ENCODE measurements around the gene UTP20. TPM values are rescaled to one million over a fixed set of nuclear protein-coding genes. Genes with fewer than 3 reads are reported as not detected.

UTP20 gene
- total RNA-seq, 1 donor from 2014 or later: 17.0 TPM

- DNase-seq (ENCODE audit: low spot score in 2 of 2, unreplicated experiment in 2 of 2): no peak
- no peaks in the 10 kb centered on the region for H3K27me3 Mint-ChIP-seq (ENCODE audit: low read depth)
- H3K9me3 Mint-ChIP-seq: no peaks in the 10 kb centered on the region
- no peak for TF ChIP-seq CTCF (IDR thresholded peaks at IDR 0.05; ENCODE audit: unreplicated experiment)
- H3K27ac Mint-ChIP-seq: no peak overlapping the region
- no peaks in the 10 kb centered on the region for H3K4me1 Mint-ChIP-seq
- peaks cover 13% of the 10 kb centered on the region for H3K36me3 Mint-ChIP-seq
- H3K4me3 Mint-ChIP-seq: no peak overlapping the region
Measured at GRCh38 chr12:101336437-101336836, 56.5 kb downstream of the UTP20 start.

GRCh38 chr12:101338087-101338486 lies 58.2 kb downstream of the UTP20 start:
- Mint-ChIP-seq H3K4me3 (no peak overlapping the region), H3K9me3 (no peaks in the 10 kb centered on the region), H3K27me3 (ENCODE audit: low read depth) (no peaks in the 10 kb centered on the region), H3K36me3 (peaks cover 13% of the 10 kb centered on the region), H3K4me1 (no peaks in the 10 kb centered on the region), H3K27ac (no peak overlapping the region)
- TF ChIP-seq CTCF (IDR thresholded peaks at IDR 0.05; ENCODE audit: unreplicated experiment): no peak
- DNase-seq (ENCODE audit: low spot score in 2 of 2, unreplicated experiment in 2 of 2): no peak

- Mint-ChIP-seq H3K4me1 (no peaks in the 10 kb centered on the region), H3K27ac (no peak overlapping the region), H3K9me3 (peaks cover 6% of the 10 kb centered on the region), H3K27me3 (ENCODE audit: low read depth) (no peaks in the 10 kb centered on the region), H3K36me3 (peaks cover 46% of the 10 kb centered on the region), H3K4me3 (no peak overlapping the region)
- no peak for DNase-seq (ENCODE audit: low spot score in 2 of 2, unreplicated experiment in 2 of 2)
- TF ChIP-seq CTCF (IDR thresholded peaks at IDR 0.05; ENCODE audit: unreplicated experiment): no peak
Measured at GRCh38 chr12:101343893-101344292, 64.0 kb downstream of the UTP20 start.

- H3K4me1 Mint-ChIP-seq: no peaks in the 10 kb centered on the region
- no peaks in the 10 kb centered on the region for H3K27me3 Mint-ChIP-seq (ENCODE audit: low read depth)
- TF ChIP-seq CTCF (IDR thresholded peaks at IDR 0.05; ENCODE audit: unreplicated experiment): no peak
- H3K4me3 Mint-ChIP-seq: no peak overlapping the region
- H3K36me3 Mint-ChIP-seq: peaks cover 49% of the 10 kb centered on the region
- H3K9me3 Mint-ChIP-seq: peaks cover 16% of the 10 kb centered on the region
- no peak overlapping the region for H3K27ac Mint-ChIP-seq
- no peak for DNase-seq (ENCODE audit: low spot score in 2 of 2, unreplicated experiment in 2 of 2)
Measured at GRCh38 chr12:101351682-101352081, 71.8 kb downstream of the UTP20 start.

- Mint-ChIP-seq H3K36me3 (peaks cover 33% of the 10 kb centered on the region), H3K4me3 (no peak overlapping the region), H3K27ac (no peak overlapping the region), H3K9me3 (peaks cover 2% of the 10 kb centered on the region), H3K4me1 (no peaks in the 10 kb centered on the region), H3K27me3 (ENCODE audit: low read depth) (no peaks in the 10 kb centered on the region)
- no peak for TF ChIP-seq CTCF (IDR thresholded peaks at IDR 0.05; ENCODE audit: unreplicated experiment)
- DNase-seq (ENCODE audit: low spot score in 2 of 2, unreplicated experiment in 2 of 2): no peak
Measured at GRCh38 chr12:101356794-101357193, 76.9 kb downstream of the UTP20 start.

GRCh38 chr12:101361455-101361854 lies 81.5 kb downstream of the UTP20 start:
- no peaks in the 10 kb centered on the region for H3K9me3 Mint-ChIP-seq
- no peak for TF ChIP-seq CTCF (IDR thresholded peaks at IDR 0.05; ENCODE audit: unreplicated experiment)

More at GRCh38 chr12:101361455-101361854, 81.5 kb downstream of the UTP20 start:
- Mint-ChIP-seq H3K27ac (no peak overlapping the region), H3K27me3 (ENCODE audit: low read depth) (no peaks in the 10 kb centered on the region), H3K4me1 (no peaks in the 10 kb centered on the region), H3K36me3 (peaks cover 38% of the 10 kb centered on the region), H3K4me3 (no peak overlapping the region)
- no peak for DNase-seq (ENCODE audit: low spot score in 2 of 2, unreplicated experiment in 2 of 2)

All from mesothelial cell of epicardium (in vitro differentiated cells).